ENCODE measurements around the gene BACH2. TPM values are rescaled to one million over a fixed set of nuclear protein-coding genes. Genes with fewer than 3 reads are reported as not detected.
"Not testable (repeated sequence)": the region's sequence is repeated elsewhere in the genome, so short reads cannot be mapped to it uniquely, and the experiment has no call there.

Gene BACH2
- total and polyA plus RNA-seq, 2 donors (not counting 1 experiment from before 2014, with no cell fraction given) = 2.2 to 2.6 TPM

GRCh38 chr6:90062051-90062450 is 234.6 kb downstream of the BACH2 start:
- H2AFZ ChIP-seq (ENCODE audit: low read length) = no peak overlapping the region
- H3K9ac ChIP-seq (ENCODE audit: insufficient read depth, low read length) = no peak overlapping the region
- H3K79me2 ChIP-seq (ENCODE audit: control insufficient read depth, insufficient read depth, low read length) = no peaks in the 10 kb centered on the region
- TF ChIP-seq EZH2 (IDR thresholded peaks at IDR 0.05; ENCODE audit: low read length, missing control alignments) (no peak), CTCF (conservative IDR thresholded peaks at IDR 0.05 in 1 of 2, IDR thresholded peaks at IDR 0.05 in 1 of 2; ENCODE audit: low read depth in 1 of 2, low read length in 2 of 2) (no peak)
- H3K27ac ChIP-seq (ENCODE audit: insufficient read depth, low read length) = no peak overlapping the region
- no peaks in the 10 kb centered on the region for H3K9me3 ChIP-seq (ENCODE audit: control insufficient read depth, insufficient read depth, low read depth, low read length)
- no peaks in the 10 kb centered on the region for H3K4me1 ChIP-seq (ENCODE audit: control insufficient read depth, extremely low read depth, insufficient read depth, low read length)
- DNase-seq (ENCODE audit: low read depth in 2 of 2) = no peak
- H4K20me1 ChIP-seq (ENCODE audit: control insufficient read depth, extremely low read depth, insufficient read depth, low read length) = no peaks in the 10 kb centered on the region
- H3K36me3 ChIP-seq (ENCODE audit: control insufficient read depth, insufficient read depth, low read length) = no peaks in the 10 kb centered on the region
- no peak overlapping the region for H3K4me2 ChIP-seq (ENCODE audit: extremely low read depth, insufficient read depth, low read length)
- no peaks in the 10 kb centered on the region for H3K27me3 ChIP-seq (ENCODE audit: control insufficient read depth, insufficient read depth, low read length)
- H3K4me3 ChIP-seq (replicated peaks in 1 of 4; ENCODE audit: control extremely low read depth in 1 of 4, insufficient read depth in 1 of 4, low read depth in 3 of 4, low read length in 4 of 4) = no peak overlapping the region

DNA sequence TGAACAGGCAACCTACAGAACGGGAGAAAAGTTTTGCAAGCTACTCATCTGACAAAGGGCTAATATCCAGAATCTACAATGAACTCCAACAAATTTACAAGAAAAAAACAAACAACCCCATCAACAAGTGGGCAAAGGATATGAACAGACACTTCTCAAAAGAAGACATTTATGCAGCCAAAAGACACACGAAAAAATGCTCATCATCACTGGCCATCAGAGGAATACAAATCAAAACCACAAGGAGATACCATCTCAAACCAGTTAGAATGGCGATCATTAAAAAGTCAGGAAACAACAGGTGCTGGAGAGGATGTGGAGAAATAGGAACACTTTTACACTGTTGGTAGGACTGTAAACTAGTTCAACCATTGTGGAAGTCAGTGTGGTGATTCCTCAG is 237.5 kb downstream of the BACH2 start:
- H3K27me3 ChIP-seq (ENCODE audit: control insufficient read depth, insufficient read depth, low read length); DNase-seq (ENCODE audit: low read depth in 2 of 2); H3K79me2 ChIP-seq (ENCODE audit: control insufficient read depth, insufficient read depth, low read length); H4K20me1 ChIP-seq (ENCODE audit: control insufficient read depth, extremely low read depth, insufficient read depth, low read length); H3K27ac ChIP-seq (ENCODE audit: insufficient read depth, low read length); H3K9ac ChIP-seq (ENCODE audit: insufficient read depth, low read length); H2AFZ ChIP-seq (ENCODE audit: low read length); H3K4me2 ChIP-seq (ENCODE audit: extremely low read depth, insufficient read depth, low read length); H3K4me3 ChIP-seq (replicated peaks in 1 of 4; ENCODE audit: control extremely low read depth in 1 of 4, insufficient read depth in 1 of 4, low read depth in 3 of 4, low read length in 4 of 4); H3K9me3 ChIP-seq (ENCODE audit: control insufficient read depth, insufficient read depth, low read depth, low read length); H3K36me3 ChIP-seq (ENCODE audit: control insufficient read depth, insufficient read depth, low read length); H3K4me1 ChIP-seq (ENCODE audit: control insufficient read depth, extremely low read depth, insufficient read depth, low read length): not testable (repeated sequence)

GRCh38 chr6:90055924-90056323 is 240.7 kb downstream of the BACH2 start:
- not testable (repeated sequence) for H3K4me3 ChIP-seq (replicated peaks in 1 of 4; ENCODE audit: control extremely low read depth in 1 of 4, insufficient read depth in 1 of 4, low read depth in 3 of 4, low read length in 4 of 4); H3K79me2 ChIP-seq (ENCODE audit: control insufficient read depth, insufficient read depth, low read length); H3K27ac ChIP-seq (ENCODE audit: insufficient read depth, low read length); H3K36me3 ChIP-seq (ENCODE audit: control insufficient read depth, insufficient read depth, low read length); H3K4me2 ChIP-seq (ENCODE audit: extremely low read depth, insufficient read depth, low read length); DNase-seq (ENCODE audit: low read depth in 2 of 2); H3K9ac ChIP-seq (ENCODE audit: insufficient read depth, low read length); H2AFZ ChIP-seq (ENCODE audit: low read length); H3K27me3 ChIP-seq (ENCODE audit: control insufficient read depth, insufficient read depth, low read length); H3K4me1 ChIP-seq (ENCODE audit: control insufficient read depth, extremely low read depth, insufficient read depth, low read length); H4K20me1 ChIP-seq (ENCODE audit: control insufficient read depth, extremely low read depth, insufficient read depth, low read length); H3K9me3 ChIP-seq (ENCODE audit: control insufficient read depth, insufficient read depth, low read depth, low read length)

DNA sequence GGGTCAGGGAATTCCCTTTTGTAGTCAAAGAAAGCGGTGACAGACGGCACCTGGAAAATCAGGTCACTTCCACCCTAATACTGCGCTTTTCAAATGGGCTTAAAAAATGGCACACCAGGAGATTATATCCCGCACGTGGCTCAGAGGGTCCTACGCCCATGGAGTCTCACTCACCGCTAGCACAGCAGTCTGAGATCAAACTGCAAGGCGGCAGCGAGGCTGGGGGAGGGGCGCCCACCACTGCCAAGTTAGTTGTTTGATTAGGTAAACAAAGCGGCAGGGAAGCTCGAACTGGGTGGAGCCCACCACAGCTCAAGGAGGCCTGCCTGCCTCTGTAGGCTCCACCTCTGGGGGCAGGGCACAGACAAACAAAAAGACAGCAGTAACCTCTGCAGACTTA is 242.4 kb downstream of the BACH2 start:
- H3K9ac ChIP-seq (ENCODE audit: insufficient read depth, low read length); DNase-seq (ENCODE audit: low read depth in 2 of 2); H3K4me1 ChIP-seq (ENCODE audit: control insufficient read depth, extremely low read depth, insufficient read depth, low read length); H3K36me3 ChIP-seq (ENCODE audit: control insufficient read depth, insufficient read depth, low read length); H4K20me1 ChIP-seq (ENCODE audit: control insufficient read depth, extremely low read depth, insufficient read depth, low read length); H3K9me3 ChIP-seq (ENCODE audit: control insufficient read depth, insufficient read depth, low read depth, low read length); H3K27me3 ChIP-seq (ENCODE audit: control insufficient read depth, insufficient read depth, low read length); H3K4me2 ChIP-seq (ENCODE audit: extremely low read depth, insufficient read depth, low read length); H2AFZ ChIP-seq (ENCODE audit: low read length); H3K79me2 ChIP-seq (ENCODE audit: control insufficient read depth, insufficient read depth, low read length); H3K4me3 ChIP-seq (replicated peaks in 1 of 4; ENCODE audit: control extremely low read depth in 1 of 4, insufficient read depth in 1 of 4, low read depth in 3 of 4, low read length in 4 of 4); H3K27ac ChIP-seq (ENCODE audit: insufficient read depth, low read length): not testable (repeated sequence)

Data from fibroblast of lung (primary cell).